Measurements from ENCODE around the gene SLC2A5. TPM values are rescaled to one million over a fixed set of nuclear protein-coding genes. Genes with fewer than 3 reads are reported as not detected.

SLC2A5 gene
- total and polyA plus RNA-seq, 2 of the 4 experiments (the other 2 are of a cell fraction) = 0.03 to 0.18 TPM

- no peak overlapping the region for H3K56ac ChIP-seq (ENCODE audit: extremely low read depth, insufficient read depth, low read length)
- no peak overlapping the region for H2BK20ac ChIP-seq (ENCODE audit: low read depth, low read length)
- no peak overlapping the region for H3K4ac ChIP-seq (ENCODE audit: low read depth, low read length)
- H3K4me3 ChIP-seq (ENCODE audit: insufficient read depth, low read depth, low read length) = no peak overlapping the region
- H3K9me3 ChIP-seq (ENCODE audit: control insufficient read depth, insufficient read depth, low read length) = no peaks in the 10 kb centered on the region
- no peak overlapping the region for H3K27ac ChIP-seq (ENCODE audit: insufficient read depth, low read length)
- H2BK5ac ChIP-seq (ENCODE audit: low read depth, low read length, poor library complexity, severe bottlenecking) = no peak overlapping the region
- POLR2A ChIA-PET (ENCODE audit: unreplicated experiment) = no interaction called here
- no CpG with 5 or more reads among the region's 7 CpGs for WGBS, 2 experiments (ENCODE audit: extremely low coverage in 2 of 2, insufficient read length in 1 of 2)
- intact Hi-C loops (cut with micrococcal nuclease) (no loop called here), in situ Hi-C loops (cut with MboI; ENCODE audit: low sequenced_read_pairs) (no loop called here), dilution Hi-C loops (cut with HindIII; ENCODE audit: low sequenced_read_pairs, unreplicated experiment) (no loop called here)
- no peak overlapping the region for H3K9ac ChIP-seq (ENCODE audit: low read depth, low read length)
- peaks cover 46% of the 10 kb centered on the region for H3K27me3 ChIP-seq (ENCODE audit: control insufficient read depth, insufficient read depth, low read length)
- no peak overlapping the region for H2AFZ ChIP-seq (replicated peaks; ENCODE audit: low read length, poor library complexity)
- CTCF ChIA-PET = no interaction called here
- no peaks in the 10 kb centered on the region for H3K36me3 ChIP-seq (ENCODE audit: control insufficient read depth, insufficient read depth, low read length)
- no peak overlapping the region for H2BK15ac ChIP-seq (ENCODE audit: low read depth, low read length)
- H3K4me2 ChIP-seq (ENCODE audit: low read depth, low read length) = no peak overlapping the region
- DNase-seq (no peak), ATAC-seq (ENCODE audit: low read depth) (no peak)
- H2AK9ac ChIP-seq (replicated peaks; ENCODE audit: low read depth, low read length, poor library complexity) = no peak overlapping the region
- no peak overlapping the region for H4K91ac ChIP-seq (ENCODE audit: insufficient read depth, low read depth, low read length)
- no peak overlapping the region for H2AK5ac ChIP-seq (ENCODE audit: low read depth, low read length)
- no peak overlapping the region for H3K18ac ChIP-seq (ENCODE audit: low read depth, low read length)
- no peaks in the 10 kb centered on the region for H3K9me1 ChIP-seq (ENCODE audit: insufficient read depth, low read length)
- BruUV-seq (replicated peaks) = no TSS peak
- no peak overlapping the region for H4K8ac ChIP-seq (ENCODE audit: low read depth in 2 of 2, low read length in 2 of 2)
- no peaks in the 10 kb centered on the region for H4K20me1 ChIP-seq (ENCODE audit: insufficient read depth, low read length)
- no peaks in the 10 kb centered on the region for H3K79me1 ChIP-seq (ENCODE audit: low read depth in 1 of 2, low read length in 2 of 2)
- no peak overlapping the region for H2BK120ac ChIP-seq (ENCODE audit: low read depth, low read length)
- H3K4me1 ChIP-seq (ENCODE audit: control insufficient read depth, insufficient read depth, low read length) = no peaks in the 10 kb centered on the region
- H3K14ac ChIP-seq (replicated peaks; ENCODE audit: low read depth, low read length) = no peak overlapping the region
- H3K23ac ChIP-seq (ENCODE audit: low read depth, low read length) = no peak overlapping the region
- no peak overlapping the region for H4K5ac ChIP-seq (ENCODE audit: low read depth, low read length)
- TF ChIP-seq POLR2A (IDR thresholded peaks at IDR 0.05; ENCODE audit: low read depth, low read length) (no peak), ELK1 (IDR thresholded peaks at IDR 0.05; ENCODE audit: borderline replicate concordance, low read depth, low read length) (no peak), CTCF (conservative IDR thresholded peaks at IDR 0.05; ENCODE audit: low read depth, low read length) (no peak), RAD21 (IDR thresholded peaks at IDR 0.05; ENCODE audit: low read length) (no peak), RCOR1 (IDR thresholded peaks at IDR 0.05; ENCODE audit: insufficient replicate concordance, low read length) (no peak), FOS (IDR thresholded peaks at IDR 0.05; ENCODE audit: low read depth, low read length) (no peak), CHD1 (IDR thresholded peaks at IDR 0.05; ENCODE audit: low read depth, low read length) (no peak), BHLHE40 (IDR thresholded peaks at IDR 0.05; ENCODE audit: low read depth, low read length) (no peak), CEBPB (IDR thresholded peaks at IDR 0.05; ENCODE audit: low read depth, low read length) (no peak), USF2 (IDR thresholded peaks at IDR 0.05; ENCODE audit: low read depth, low read length) (no peak), MAZ (IDR thresholded peaks at IDR 0.05; ENCODE audit: borderline replicate concordance, low read depth, low read length) (no peak), NFE2L2 (IDR thresholded peaks at IDR 0.05; ENCODE audit: low read depth, low read length) (no peak), MXI1 (IDR thresholded peaks at IDR 0.05; ENCODE audit: borderline replicate concordance, low read depth, low read length) (no peak), MAFK (IDR thresholded peaks at IDR 0.05; ENCODE audit: low read depth, low read length) (no peak), RFX5 (IDR thresholded peaks at IDR 0.05; ENCODE audit: low read depth, low read length) (no peak), SMC3 (IDR thresholded peaks at IDR 0.05; ENCODE audit: low read depth, low read length) (no peak)
These were observed 23.4 kb downstream of the SLC2A5 start for GRCh38 chr1:9045861-9046510.
